PC-3 (cell line): ENCODE results near the gene ZRANB3. TPM values are rescaled to one million over a fixed set of nuclear protein-coding genes. Genes with fewer than 3 reads are reported as not detected.

ENCODE experiments used
- ATAC-seq: fragments of 200-7000 bp; cut with Tn5 transposase; 2 replicates; pipeline ENCODE4 v1.9.1; 2020; ENCODE audit warnings: mild to moderate bottlenecking, moderate library complexity
- BruUV-seq: library from RNA; stranded (reverse); fragments of 400-500 nt; replicated peaks from 2 replicates; lab custom pipeline; 2021; lab: Mats Ljungman, UMichigan
- CTCF ChIA-PET: fragments of 300-600 bp; sonication (Branson Sonifier 250); formaldehyde crosslinking; loops from one replicate; lab custom pipeline; 2022; ENCODE audit warnings: antibody characterized with exemption; lab: Charles Lee
- POLR2A ChIA-PET: fragments of 300-600 bp; sonication (Branson Sonifier 250); formaldehyde crosslinking; loops from one replicate; lab custom pipeline; 2022; ENCODE audit warnings: antibody characterized with exemption; ENCODE audit not compliant: unreplicated experiment; lab: Charles Lee
- DNase-seq: peaks from one replicate; pipeline ENCODE4 v3.0.0-alpha.2; 2015
- H2AFZ ChIP-seq: fragments of 300-600 bp; sonication (generic); 2 replicates; pipeline ENCODE4 v1.6.0; 2016; ENCODE audit warnings: antibody characterized with exemption, low read length
- H3F3A ChIP-seq: fragments of 300-600 bp; sonication (generic); one replicate; pipeline ENCODE4 v1.6.0; 2017; ENCODE audit warnings: antibody characterized with exemption, low read length, control low read depth, mild to moderate bottlenecking; ENCODE audit not compliant: unreplicated experiment
- H3K27ac ChIP-seq: fragments of 300-600 bp; sonication (generic); 2 replicates; pipeline ENCODE4 v1.5.1; 2016; ENCODE audit warnings: mild to moderate bottlenecking, low read length
- H3K27me3 ChIP-seq: fragments of 300-600 bp; sonication (generic); 2 replicates; pipeline ENCODE4 v1.6.1; 2016; ENCODE audit warnings: low read length, mixed read lengths
- H3K36me3 ChIP-seq: fragments of 300-600 bp; sonication (generic); 2 replicates; pipeline ENCODE4 v1.6.1; 2016; ENCODE audit warnings: low read depth, mixed run types, low read length, mixed read lengths
- H3K4me1 ChIP-seq: fragments of 300-600 bp; sonication (generic); 2 replicates; pipeline ENCODE4 v1.5.1; 2016; ENCODE audit warnings: low read length; ENCODE audit not compliant: insufficient read depth
- H3K4me2 ChIP-seq: fragments of 300-600 bp; sonication (generic); 2 replicates; pipeline ENCODE4 v1.6.0; 2016; ENCODE audit warnings: low read length
- H3K4me3 ChIP-seq: fragments of 300-600 bp; sonication (generic); 2 replicates; pipeline ENCODE4 v1.5.1; 2016; ENCODE audit warnings: mild to moderate bottlenecking, low read length, mixed read lengths
- H3K79me2 ChIP-seq: fragments of 300-600 bp; sonication (generic); 2 replicates; pipeline ENCODE4 v1.6.1; 2017; ENCODE audit warnings: low read length, mixed read lengths
- H3K9ac ChIP-seq: fragments of 300-600 bp; sonication (generic); 2 replicates; pipeline ENCODE4 v1.6.0; 2016; ENCODE audit warnings: mild to moderate bottlenecking, low read length
- H3K9me2 ChIP-seq: fragments of 300-600 bp; sonication (generic); replicated peaks from 2 replicates; pipeline ENCODE4 v1.6.1; 2016; ENCODE audit warnings: mixed run types, low read length, mixed read lengths
- H3K9me3 ChIP-seq: fragments of 300-600 bp; sonication (generic); 2 replicates; pipeline ENCODE4 v1.6.1; 2016; ENCODE audit warnings: low read length, mixed read lengths
- H4K20me1 ChIP-seq: fragments of 300-600 bp; sonication (generic); 2 replicates; pipeline ENCODE4 v1.6.1; 2016; ENCODE audit warnings: low read length, mixed read lengths
- CTCF ChIP-seq: fragments of 300-600 bp; sonication (generic); conservative IDR thresholded peaks from 2 replicates; pipeline ENCODE4 v1.5.1; 2017; ENCODE audit warnings: antibody characterized with exemption, low read depth, mild to moderate bottlenecking, low read length
- EZH2 ChIP-seq: fragments of 300-600 bp; sonication (generic); IDR thresholded peaks from one replicate; pipeline ENCODE4 v1.6.1; 2017; ENCODE audit warnings: antibody characterized with exemption, mild to moderate bottlenecking, low read length; ENCODE audit not compliant: unreplicated experiment
- EZH2phosphoT487 ChIP-seq: fragments of 300-600 bp; sonication (generic); IDR thresholded peaks from 2 replicates; pipeline ENCODE4 v1.6.1; 2018; ENCODE audit warnings: mild to moderate bottlenecking, antibody characterized with exemption, low read length, borderline replicate concordance
- intact Hi-C: fragments of 100-400 bp; cut with micrococcal nuclease; formaldehyde crosslinking; loops from 2 replicates; pipeline ENCODE4 v1.9.0; 2023
- total RNA-seq: library from RNA; depleted of rRNA; stranded (reverse); fragments of >200 nt; gene quantifications from 2 replicates; pipeline ENCODE4 v1.2.3, GENCODE V29; 2014

Gene ZRANB3
- total RNA-seq, 1 experiment from 2014 or later: 8.6 TPM

GRCh38 chr2:135271006-135271405, 260.0 kb downstream of the ZRANB3 start:
- CTCF ChIA-PET: interaction anchor here (0.6 kb wide), 1 partner anchor 13 kb away, joined by 4 read pairs; no protein-coding TSS in a partner anchor
- H3K9me2 ChIP-seq: no peaks in the 10 kb centered on the region
- DNase-seq (no peak), ATAC-seq (no peak)
- TF ChIP-seq EZH2phosphoT487: no peak
- no peak overlapping the region for H3K9ac ChIP-seq
- POLR2A ChIA-PET: no interaction called here
- no peak overlapping the region for H3K27ac ChIP-seq
- no peak overlapping the region for H3K4me3 ChIP-seq
- H3K4me2 ChIP-seq: no peak overlapping the region
- no peak overlapping the region for H2AFZ ChIP-seq
- BruUV-seq: no TSS peak
- no peaks in the 10 kb centered on the region for H3K79me2 ChIP-seq
- intact Hi-C loops: no loop called here
- H3K36me3 ChIP-seq: no peaks in the 10 kb centered on the region
- H3K27me3 ChIP-seq: no peaks in the 10 kb centered on the region
- no peaks in the 10 kb centered on the region for H3K4me1 ChIP-seq
- no peaks in the 10 kb centered on the region for H3K9me3 ChIP-seq
- no peaks in the 10 kb centered on the region for H4K20me1 ChIP-seq
- no peaks in the 10 kb centered on the region for H3F3A ChIP-seq

DNA sequence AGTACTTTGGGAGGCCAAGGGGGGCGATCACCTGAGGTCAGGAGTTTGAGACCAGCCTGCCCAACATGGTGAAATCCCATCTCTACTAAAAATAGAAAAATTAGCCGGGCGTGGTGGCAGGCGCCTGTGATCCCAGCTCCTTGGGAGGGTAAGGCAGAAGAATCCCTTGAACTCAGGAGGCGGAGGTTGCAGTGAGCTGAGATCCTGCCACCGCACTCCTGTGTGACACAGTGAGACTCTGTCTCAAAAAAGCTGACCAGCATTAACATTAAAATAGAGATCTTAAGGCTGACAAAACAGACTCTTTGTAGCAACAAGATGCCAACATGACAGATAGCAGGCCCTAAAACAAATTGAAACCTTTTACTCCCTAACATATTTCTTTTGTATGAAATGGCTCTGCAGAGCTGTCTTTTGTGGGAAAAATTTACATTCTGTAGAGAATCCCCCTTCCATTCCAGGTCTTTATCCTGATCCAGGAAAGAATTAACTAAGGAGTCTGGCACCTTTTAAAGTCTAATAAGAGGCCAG, 265.0 kb downstream of the ZRANB3 start:
- Histone ChIP-seq H3K9me3 (no peaks in the 10 kb centered on the region), H3F3A (no peaks in the 10 kb centered on the region), H4K20me1 (no peaks in the 10 kb centered on the region), H3K9ac (no peak overlapping the region), H3K27ac (no peak overlapping the region), H3K4me2 (no peak overlapping the region), H3K27me3 (no peaks in the 10 kb centered on the region), H3K9me2 (no peaks in the 10 kb centered on the region), H3K79me2 (no peaks in the 10 kb centered on the region), H3K4me1 (no peaks in the 10 kb centered on the region), H3K4me3 (no peak overlapping the region), H2AFZ (no peak overlapping the region), H3K36me3 (no peaks in the 10 kb centered on the region)
- TF ChIP-seq CTCF (no peak), EZH2 (no peak), EZH2phosphoT487 (no peak)
- POLR2A ChIA-PET: no interaction called here
- CTCF ChIA-PET: no interaction called here
- intact Hi-C loops: no loop called here
- BruUV-seq: no TSS peak
- DNase-seq (no peak), ATAC-seq (no peak)

DNA sequence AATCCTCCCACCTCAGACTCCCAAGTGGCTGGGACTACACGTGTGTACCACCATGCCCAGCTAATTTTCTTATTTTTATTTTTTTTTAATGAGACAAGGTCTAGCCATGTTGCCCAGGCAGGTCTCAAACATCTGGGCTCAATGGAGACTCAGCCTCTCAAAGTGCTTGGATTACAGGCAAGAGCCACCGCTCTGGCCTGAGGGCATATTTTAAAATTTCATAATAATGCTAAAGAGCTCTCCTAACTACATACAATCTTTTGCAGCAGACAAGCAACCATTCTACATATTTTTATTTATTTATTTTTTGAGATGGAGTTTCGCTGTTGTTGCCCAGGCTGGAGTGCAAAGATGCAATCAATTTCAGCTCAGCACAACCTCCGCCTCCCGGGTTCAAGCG, 271.9 kb downstream of the ZRANB3 start:
- Histone ChIP-seq H3K36me3 (no peaks in the 10 kb centered on the region), H2AFZ (no peak overlapping the region), H3K4me1 (peaks cover 19% of the 10 kb centered on the region), H3K79me2 (no peaks in the 10 kb centered on the region), H4K20me1 (no peaks in the 10 kb centered on the region), H3K4me2 (no peak overlapping the region), H3K9me3 (no peaks in the 10 kb centered on the region), H3K27me3 (no peaks in the 10 kb centered on the region), H3F3A (peaks cover 9% of the 10 kb centered on the region), H3K9ac (no peak overlapping the region), H3K27ac (no peak overlapping the region), H3K9me2 (no peaks in the 10 kb centered on the region), H3K4me3 (no peak overlapping the region)
- CTCF ChIA-PET: no interaction called here
- no peak for ATAC-seq
- BruUV-seq: no TSS peak
- DNase-seq: no peak
- intact Hi-C loops: loop anchor here (5.0 kb wide), 2 partner anchors 77 to 207 kb away; partner anchors contain the start of gene RAB3GAP1
- POLR2A ChIA-PET: no interaction called here
- no peak for TF ChIP-seq EZH2
- no peak for TF ChIP-seq EZH2phosphoT487
- TF ChIP-seq CTCF: no peak
